Stimulated activated CD8-positive, alpha-beta memory T cell treated with anti-CD3 and anti-CD28 coated beads, Interleukin-4, amount 100 ng/mL, for 24 hours (primary cell): ENCODE measurements around the gene ESYT2.
"Not testable (repeated sequence)": the region's sequence is repeated elsewhere in the genome, so short reads cannot be mapped to it uniquely, and the experiment has no call there.

ENCODE experiments used
- DNase-seq: peaks from one replicate; pipeline ENCODE4 v3.0.0-alpha.2; 2020; ENCODE audit warnings: low read depth

ESYT2 gene

GRCh38 chr7:158723266-158723665, 106.0 kb downstream of the ESYT2 start:
- DNase-seq = no peak

- no peak for DNase-seq
Measured at GRCh38 chr7:158722574-158723237, 106.6 kb downstream of the ESYT2 start.

- DNase-seq = no peak
Measured at GRCh38 chr7:158720112-158720511, 109.2 kb downstream of the ESYT2 start.

GRCh38 chr7:158716802-158717201, 112.5 kb downstream of the ESYT2 start:
- DNase-seq = no peak

GRCh38 chr7:158710651-158711102, 118.6 kb downstream of the ESYT2 start:
- DNase-seq = no peak

- DNase-seq = no peak
Measured at GRCh38 chr7:158707610-158708009, 121.7 kb downstream of the ESYT2 start.

GRCh38 chr7:158706710-158707590, 122.4 kb downstream of the ESYT2 start:
- no peak for DNase-seq

GRCh38 chr7:158706273-158706704, 123.0 kb downstream of the ESYT2 start:
- DNase-seq = no peak

GRCh38 chr7:158705234-158705850, 124.0 kb downstream of the ESYT2 start:
- DNase-seq = no peak

GRCh38 chr7:158704524-158705233, 124.6 kb downstream of the ESYT2 start, which contains the start of gene NCAPG2:
NCAPG2 (minus strand) TSS chr7:158704804; CDS start chr7:158701899, 2,905 bp downstream.
- DNase-seq = peak; percentile 97

- DNase-seq = not testable (repeated sequence)
Measured at GRCh38 chr7:158703679-158704523, 125.4 kb downstream of the ESYT2 start.

GRCh38 chr7:158702944-158703343, 126.4 kb downstream of the ESYT2 start:
- DNase-seq = no peak

- no peak for DNase-seq
Measured at GRCh38 chr7:158702196-158702595, 127.1 kb downstream of the ESYT2 start.

- no peak for DNase-seq
Measured at GRCh38 chr7:158700008-158700407, 129.3 kb downstream of the ESYT2 start.

- no peak for DNase-seq
Measured at GRCh38 chr7:158699341-158699740, 130.0 kb downstream of the ESYT2 start.

- no peak for DNase-seq
Measured at GRCh38 chr7:158698657-158699195, 130.6 kb downstream of the ESYT2 start.

GRCh38 chr7:158697597-158697996, 131.7 kb downstream of the ESYT2 start:
- not testable (repeated sequence) for DNase-seq

- DNase-seq = no peak
Measured at GRCh38 chr7:158695726-158696452, 133.4 kb downstream of the ESYT2 start.

GRCh38 chr7:158695056-158695455, 134.3 kb downstream of the ESYT2 start:
- DNase-seq = no peak

GRCh38 chr7:158694650-158695049, 134.7 kb downstream of the ESYT2 start:
- DNase-seq = no peak
